HG03095 (cell line): Measurements from ENCODE around the gene MVB12B.

Experiments
- ATAC-seq: cut with Tn5 transposase; IDR thresholded peaks from one replicate; pipeline ENCODE4 v1.9.1; 2021; ENCODE audit warnings: moderate library complexity; ENCODE audit not compliant: unreplicated experiment

MVB12B gene

GRCh38 chr9:126329476-126330275 lies 3.0 kb downstream of the MVB12B start:
- ATAC-seq = no peak

- no peak for ATAC-seq
Observed at GRCh38 chr9:126330536-126330935, 3.9 kb downstream of the MVB12B start.

- no peak for ATAC-seq
Observed at GRCh38 chr9:126331964-126332748, 5.5 kb downstream of the MVB12B start.

- ATAC-seq = no peak
Observed at GRCh38 chr9:126334721-126335621, 8.3 kb downstream of the MVB12B start.

GRCh38 chr9:126335837-126336735 lies 9.5 kb downstream of the MVB12B start:
- ATAC-seq = no peak

GRCh38 chr9:126336736-126337325 lies 10.2 kb downstream of the MVB12B start:
- no peak for ATAC-seq

- no peak for ATAC-seq
Observed at GRCh38 chr9:126337729-126338372, 11.2 kb downstream of the MVB12B start.

- ATAC-seq = no peak
Observed at GRCh38 chr9:126338945-126339344, 12.3 kb downstream of the MVB12B start.

GRCh38 chr9:126341426-126341825 lies 14.8 kb downstream of the MVB12B start:
- ATAC-seq = no peak

- no peak for ATAC-seq
Observed at GRCh38 chr9:126341902-126342301, 15.3 kb downstream of the MVB12B start.

GRCh38 chr9:126342621-126343031 lies 16.0 kb downstream of the MVB12B start:
- no peak for ATAC-seq

- ATAC-seq = no peak
Observed at GRCh38 chr9:126343271-126343700, 16.7 kb downstream of the MVB12B start.

GRCh38 chr9:126346031-126346430 lies 19.4 kb downstream of the MVB12B start:
- no peak for ATAC-seq

GRCh38 chr9:126347093-126347492 lies 20.5 kb downstream of the MVB12B start:
- ATAC-seq = no peak

- no peak for ATAC-seq
Observed at GRCh38 chr9:126347911-126348760, 21.5 kb downstream of the MVB12B start.

- no peak for ATAC-seq
Observed at GRCh38 chr9:126348911-126349550, 22.4 kb downstream of the MVB12B start.

GRCh38 chr9:126354887-126355770 lies 28.5 kb downstream of the MVB12B start:
- no peak for ATAC-seq
